HG02642 (cell line): Measurements from ENCODE around the gene LOXL3.

Source experiments
- ATAC-seq: cut with Tn5 transposase; IDR thresholded peaks from one replicate; pipeline ENCODE4 v1.9.1; 2021; ENCODE audit warnings: mild to moderate bottlenecking; ENCODE audit not compliant: unreplicated experiment, poor library complexity

LOXL3 gene

DNA sequence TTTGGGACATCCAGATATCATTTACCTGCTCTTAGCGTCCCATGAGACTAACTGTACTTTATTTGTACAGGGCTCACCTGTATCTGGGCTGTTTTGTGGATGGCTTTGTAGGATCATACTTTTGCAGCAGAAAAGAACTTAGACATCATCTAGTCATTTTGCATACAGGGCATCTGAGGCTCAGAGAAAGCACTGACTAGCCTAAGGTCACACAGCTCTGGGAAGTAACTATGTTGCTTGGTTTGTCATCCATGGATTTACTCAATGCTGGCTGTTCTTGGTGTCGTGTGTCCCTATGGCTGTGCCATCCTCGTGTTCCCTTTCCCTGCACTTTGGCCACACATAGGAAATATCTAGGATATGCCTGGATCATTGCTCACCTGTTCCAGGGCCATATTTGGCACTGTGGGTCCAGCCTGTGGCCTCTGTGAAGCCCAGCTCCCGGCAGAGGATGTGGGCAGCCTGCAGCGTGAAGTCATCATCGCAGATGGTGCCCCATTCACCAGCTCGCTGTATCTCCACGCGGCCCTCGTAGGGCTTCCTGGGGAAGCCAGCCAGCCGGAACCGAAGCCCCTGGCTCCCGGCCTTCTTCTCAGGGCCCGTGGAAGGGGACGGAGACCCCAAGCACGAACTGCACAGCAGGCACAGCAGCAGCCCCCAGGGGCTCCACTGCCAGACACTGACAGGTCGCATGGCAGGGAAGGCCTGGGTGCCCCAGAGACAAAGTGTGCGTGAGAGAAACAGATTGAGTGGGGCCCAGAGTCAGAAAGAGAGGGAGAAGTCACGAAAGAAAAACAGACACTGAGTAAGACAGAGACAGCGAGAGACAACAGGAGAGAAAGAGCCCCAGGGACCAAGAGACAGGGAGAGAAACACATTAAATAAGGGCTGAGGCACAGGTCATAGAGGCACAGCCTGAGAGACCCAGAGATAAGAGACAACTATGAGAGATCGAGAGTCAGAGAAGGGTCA is 1.5 kb downstream of the LOXL3 start:
- ATAC-seq: no peak

GRCh38 chr2:74551530-74551929 is 2.2 kb downstream of the LOXL3 start:
- no peak for ATAC-seq

DNA sequence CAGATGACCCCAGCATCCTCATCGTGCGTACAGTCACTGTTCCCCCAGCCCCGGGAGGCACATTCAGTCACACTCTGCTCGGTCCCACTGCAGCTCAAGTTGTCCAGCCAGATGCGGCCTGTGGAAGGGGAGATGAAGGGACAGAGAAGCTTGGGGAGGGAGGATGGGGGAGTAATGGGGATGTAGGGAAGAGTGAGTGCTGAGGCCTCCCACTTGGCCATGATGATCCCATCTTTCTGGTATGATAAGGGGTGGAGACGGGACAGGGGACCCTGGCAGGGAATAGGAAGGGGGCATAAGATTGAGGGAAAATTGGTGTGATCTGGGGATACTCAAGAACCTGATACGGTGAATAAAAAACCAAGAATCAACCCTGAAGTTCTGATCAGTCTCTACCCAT is 3.5 kb downstream of the LOXL3 start:
- no peak for ATAC-seq

DNA sequence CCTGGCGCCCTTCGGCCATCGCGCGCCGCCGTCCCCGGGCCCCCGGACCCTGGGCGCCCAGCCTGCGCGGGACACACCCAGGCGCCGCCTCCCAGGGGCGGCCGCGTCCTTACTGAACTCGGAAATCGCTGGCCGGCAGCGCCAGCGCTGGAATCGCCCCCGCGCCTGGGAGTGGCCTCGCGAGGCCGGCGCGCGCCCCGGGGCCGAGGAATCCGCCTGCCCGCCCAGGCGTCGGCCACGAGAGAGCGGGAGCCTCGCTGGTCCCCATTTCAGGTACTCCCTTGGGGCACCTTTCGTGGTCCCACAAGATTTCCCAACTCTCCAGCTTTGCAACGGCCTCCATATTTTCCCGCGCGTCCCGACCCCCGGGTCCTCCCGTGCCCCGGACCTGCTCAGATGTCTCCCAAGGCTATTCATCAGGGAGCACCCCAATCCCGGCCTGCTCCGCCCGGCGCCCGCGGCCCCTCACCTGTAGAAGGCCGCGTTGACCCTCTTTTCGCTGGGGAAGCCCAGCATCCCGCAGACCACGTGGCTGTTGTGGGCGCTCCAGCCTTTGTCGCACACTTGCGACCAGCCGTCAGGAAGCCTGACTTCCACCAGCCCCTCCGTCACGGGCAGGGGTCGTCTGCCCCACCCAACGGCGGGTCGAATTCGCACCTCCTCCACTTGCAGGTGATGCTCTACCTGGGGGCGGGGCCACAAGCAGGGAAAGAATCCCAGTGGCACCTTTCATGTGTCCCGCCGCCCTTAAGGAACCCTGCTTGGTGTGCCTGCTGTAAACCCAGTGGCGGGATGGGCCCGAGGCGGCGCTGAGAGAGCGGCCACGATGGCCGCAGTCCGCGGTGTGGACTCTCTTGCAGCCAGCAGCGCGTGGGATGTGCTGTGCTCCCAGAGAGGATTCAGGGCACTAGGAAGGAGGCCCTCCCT is 4.6 kb downstream of the LOXL3 start:
- ATAC-seq: no peak

DNA sequence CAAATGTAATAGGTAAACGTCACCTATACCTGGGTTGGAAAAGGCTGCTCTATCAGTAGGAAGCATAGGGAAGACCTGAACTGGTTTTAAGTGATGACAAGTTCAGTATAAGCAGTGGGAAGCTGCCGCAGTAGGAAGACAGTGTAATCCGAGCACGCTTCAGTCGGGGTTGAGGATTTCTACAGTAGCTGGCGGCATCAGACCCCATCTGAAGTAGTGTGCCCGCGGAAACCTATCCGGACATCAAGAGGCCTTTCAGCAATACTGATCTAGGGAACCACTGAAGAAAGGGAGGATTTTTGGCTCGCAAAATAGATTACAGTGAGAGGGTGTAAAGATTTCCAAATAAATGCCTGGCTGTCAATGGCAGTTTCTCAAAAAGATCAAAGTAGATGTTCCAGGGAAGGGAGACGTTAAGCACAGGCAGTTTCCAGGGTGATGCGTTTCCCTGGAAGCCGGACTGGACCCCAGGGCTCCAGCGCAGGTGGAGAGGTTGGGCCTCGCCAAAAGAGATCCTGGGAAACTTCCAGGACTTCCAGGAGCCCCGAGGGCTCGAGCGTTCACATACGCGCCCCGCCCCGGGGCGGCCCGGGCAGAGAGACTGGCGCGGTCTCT is 5.3 kb downstream of the LOXL3 start:
- ATAC-seq: no peak

- ATAC-seq: no peak
Observed at GRCh38 chr2:74546004-74546403, 7.7 kb downstream of the LOXL3 start.

DNA sequence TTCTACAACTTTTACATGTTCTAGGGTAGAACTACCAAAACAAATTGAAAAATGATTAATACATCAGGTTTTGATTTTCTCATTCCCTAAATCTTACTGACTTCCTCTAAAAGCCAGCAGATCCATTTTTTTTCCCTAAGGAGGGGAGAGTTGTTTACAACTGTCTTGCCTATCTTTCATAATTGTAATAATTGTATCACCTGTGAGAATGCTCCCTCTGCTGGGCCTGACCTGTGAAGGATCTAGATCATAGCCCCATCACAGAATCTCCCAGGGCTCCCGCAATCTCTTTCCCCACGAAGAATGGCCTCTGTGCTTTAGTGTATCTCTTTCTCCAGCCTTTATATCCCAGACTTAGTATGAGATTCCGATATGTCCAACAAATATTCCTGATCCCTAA is 9.1 kb downstream of the LOXL3 start:
- no peak for ATAC-seq

DNA sequence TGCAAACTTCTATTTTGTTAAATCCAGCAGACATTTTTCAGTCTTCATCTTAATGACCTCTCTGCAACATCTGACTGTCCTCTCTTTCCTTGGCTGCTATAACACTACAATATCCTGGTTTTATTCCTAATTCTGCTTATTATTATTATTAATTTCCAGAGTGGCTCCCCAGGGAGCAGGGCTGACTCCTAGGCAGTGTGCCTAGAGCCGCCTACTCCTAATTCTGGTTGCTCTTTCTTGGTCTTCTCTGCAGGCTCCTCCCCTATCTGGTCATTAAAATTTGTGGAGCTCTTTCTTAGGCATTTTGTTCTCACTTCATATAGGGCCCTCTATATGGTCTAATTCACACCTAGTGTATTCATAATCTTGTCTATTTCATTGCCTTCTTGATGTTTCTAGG is 10.8 kb downstream of the LOXL3 start:
- ATAC-seq: no peak

GRCh38 chr2:74540291-74540690 is 13.5 kb downstream of the LOXL3 start:
- no peak for ATAC-seq

DNA sequence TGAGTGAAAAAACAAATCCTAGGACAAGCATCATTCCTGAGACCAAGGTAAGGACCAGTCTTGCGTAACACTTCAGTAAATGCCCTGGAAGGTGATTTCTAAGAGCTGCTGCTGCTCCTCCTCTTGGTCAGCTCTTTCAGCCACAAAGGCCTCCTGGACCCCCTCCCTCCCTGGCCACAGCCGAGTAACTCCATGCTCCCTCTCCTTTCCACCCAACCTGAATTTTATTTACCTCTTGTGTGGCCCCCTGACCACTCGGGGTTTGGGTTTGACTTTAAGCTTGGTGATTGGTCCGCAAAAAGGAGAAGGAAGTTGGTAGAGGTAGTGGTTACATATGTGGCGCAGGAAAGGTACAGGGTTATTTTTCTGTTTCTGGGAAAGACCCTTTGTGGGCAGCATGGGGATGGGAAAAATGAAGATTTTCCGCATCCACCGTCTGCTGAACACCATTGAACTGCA is 14.8 kb downstream of the LOXL3 start:
- ATAC-seq: no peak

DNA sequence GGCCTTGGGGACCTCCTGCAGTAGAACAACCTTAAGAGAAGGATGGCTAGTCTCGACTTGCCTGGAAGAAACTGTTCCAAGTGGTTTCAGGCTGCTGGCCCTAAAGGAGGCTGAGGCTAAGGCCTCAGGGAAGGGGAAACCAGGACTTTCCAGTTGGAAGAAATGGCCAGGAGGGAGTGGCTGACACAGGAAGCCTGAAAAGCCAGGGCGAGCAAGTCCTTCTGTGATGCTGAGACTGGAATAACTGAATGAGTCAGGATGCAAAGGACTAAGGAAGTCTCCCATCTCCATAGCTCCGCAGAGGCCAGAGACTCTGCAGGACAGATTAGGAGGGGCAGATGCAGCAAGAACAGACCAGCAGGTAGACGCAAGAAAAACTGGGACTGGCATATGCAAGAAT is 16.6 kb downstream of the LOXL3 start:
- ATAC-seq: no peak

DNA sequence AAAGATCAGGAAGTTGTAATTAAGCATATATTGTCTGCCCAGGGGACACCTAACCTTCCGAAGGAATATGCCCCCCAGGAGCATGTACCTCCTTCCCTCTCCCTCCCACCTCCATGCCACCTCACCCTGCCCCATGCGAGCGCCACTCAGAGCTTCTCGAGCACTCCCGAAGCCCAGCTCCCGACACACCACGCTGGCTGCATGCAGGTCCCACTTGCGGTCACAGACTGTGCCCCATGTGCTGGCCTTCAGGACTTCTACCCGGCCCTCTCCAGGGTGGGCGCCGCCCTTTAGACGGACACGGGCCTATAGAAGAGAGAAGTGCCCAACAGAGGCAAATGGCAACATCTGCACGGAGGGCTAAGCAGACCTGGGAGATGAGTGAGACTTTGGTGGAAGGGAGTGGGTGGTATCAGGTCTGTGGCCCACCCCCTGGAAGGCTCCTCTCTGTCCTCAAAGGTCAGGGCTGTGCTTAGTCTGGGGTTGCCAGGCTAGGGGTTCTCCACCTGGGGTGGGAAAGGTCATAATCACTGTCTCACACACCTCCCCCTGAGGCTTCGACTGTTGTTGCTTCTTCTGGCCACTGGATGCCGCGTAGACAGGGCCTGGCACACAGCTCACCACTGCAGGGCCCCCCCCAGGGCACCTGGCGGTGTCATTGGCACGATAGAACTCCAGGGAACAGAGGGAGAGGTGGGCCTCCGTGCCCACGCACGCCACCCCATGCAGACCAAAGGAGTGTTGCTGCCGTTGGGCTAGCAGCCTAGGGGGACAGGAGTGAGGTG is 17.4 kb downstream of the LOXL3 start:
- ATAC-seq: no peak

DNA sequence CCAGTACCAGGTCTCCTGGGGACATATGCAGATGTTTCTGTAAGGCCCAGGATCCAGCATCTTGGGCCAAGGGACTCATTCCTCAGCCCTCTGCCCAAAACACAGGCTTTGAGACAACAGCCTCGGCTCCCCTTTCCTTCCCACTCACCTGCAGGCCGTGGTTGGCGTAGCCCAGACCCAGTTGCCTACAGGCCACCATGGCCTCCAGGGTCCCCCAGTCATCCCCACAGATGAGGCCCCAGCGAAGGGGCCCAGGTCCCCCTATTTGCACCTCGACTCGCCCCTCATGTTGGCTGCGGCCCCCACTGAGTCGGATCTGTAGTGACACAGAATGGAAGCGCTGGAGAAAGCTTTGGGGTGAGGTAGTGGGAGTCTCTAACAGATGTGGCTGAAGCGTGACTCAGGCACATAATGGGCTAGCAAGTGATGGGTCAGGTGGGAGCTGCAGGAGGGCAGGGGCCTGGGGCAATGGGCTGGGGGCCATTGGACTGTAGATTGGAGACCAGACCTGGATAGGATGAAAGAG is 18.2 kb downstream of the LOXL3 start:
- ATAC-seq: no peak

GRCh38 chr2:74534411-74534810 is 19.3 kb downstream of the LOXL3 start:
- no peak for ATAC-seq

DNA sequence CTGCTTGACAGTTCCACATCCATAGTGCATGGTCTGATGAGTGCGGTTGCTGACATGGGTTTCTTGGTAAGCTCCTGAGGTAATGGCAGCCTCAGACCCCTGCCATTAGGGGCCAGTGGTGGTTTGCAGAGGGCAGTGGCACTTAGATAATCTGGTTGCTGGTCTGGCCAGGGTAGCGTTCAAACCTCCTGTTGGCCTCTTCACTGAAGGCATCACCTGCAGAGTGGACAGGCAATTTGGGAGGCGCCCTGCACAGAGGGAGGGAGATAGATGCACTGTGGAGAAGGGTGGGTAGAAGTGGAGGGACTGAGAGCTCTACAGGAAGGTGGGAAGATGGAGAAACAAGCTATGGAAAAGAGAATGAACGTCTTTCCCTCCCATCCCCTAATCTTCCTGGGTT is 20.3 kb downstream of the LOXL3 start:
- no peak for ATAC-seq

DNA sequence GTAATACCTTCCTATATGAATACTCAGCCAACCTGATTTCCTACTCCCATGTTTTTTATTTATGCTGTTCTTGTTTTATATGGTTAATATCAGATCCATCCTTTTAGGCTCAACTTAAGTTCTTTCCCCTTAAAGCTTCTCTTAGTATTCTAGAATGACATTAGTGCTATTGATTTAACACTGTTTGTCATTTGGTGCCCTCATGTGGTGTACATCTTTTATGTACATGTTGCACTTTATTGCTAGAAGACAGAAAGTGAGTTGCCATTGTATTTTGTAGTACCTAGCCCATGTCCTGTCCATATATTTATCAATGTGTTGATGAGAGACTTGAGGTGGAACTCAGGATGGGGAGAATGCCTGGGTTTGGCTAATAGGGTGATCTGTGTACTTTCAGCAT is 21.5 kb downstream of the LOXL3 start:
- ATAC-seq: no peak

GRCh38 chr2:74531666-74532065 is 22.1 kb downstream of the LOXL3 start:
- ATAC-seq: no peak

DNA sequence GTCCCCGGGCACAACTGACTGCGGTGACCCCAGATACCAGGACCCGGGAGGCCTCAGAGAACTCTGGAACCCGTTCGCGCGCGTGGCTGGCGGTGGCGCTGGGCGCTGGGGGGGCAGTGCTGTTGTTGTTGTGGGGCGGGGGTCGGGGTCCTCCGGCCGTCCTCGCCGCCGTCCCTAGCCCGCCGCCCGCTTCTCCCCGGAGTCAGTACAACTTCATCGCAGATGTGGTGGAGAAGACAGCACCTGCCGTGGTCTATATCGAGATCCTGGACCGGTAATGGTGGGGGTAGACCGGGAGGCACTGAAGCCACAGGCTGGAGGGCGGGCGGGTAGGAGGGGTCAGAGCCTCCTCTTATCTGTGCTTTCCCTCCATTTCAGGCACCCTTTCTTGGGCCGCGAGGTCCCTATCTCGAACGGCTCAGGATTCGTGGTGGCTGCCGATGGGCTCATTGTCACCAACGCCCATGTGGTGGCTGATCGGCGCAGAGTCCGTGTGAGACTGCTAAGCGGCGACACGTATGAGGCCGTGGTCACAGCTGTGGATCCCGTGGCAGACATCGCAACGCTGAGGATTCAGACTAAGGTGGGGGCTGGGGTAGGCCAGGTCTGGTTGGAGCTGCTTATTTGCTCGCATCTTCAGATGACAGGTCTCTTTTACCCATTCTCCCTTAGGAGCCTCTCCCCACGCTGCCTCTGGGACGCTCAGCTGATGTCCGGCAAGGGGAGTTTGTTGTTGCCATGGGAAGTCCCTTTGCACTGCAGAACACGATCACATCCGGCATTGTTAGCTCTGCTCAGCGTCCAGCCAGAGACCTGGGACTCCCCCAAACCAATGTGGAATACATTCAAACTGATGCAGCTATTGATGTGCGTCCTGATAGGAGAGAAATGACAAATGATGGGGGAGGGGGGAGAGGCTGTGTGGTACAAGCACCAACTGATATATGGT is 23.2 kb downstream of the LOXL3 start:
- ATAC-seq: peak; percentile 29
